ENCODE results near the gene SSBP3. TPM values are rescaled to one million over a fixed set of nuclear protein-coding genes. Genes with fewer than 3 reads are reported as not detected.

Gene SSBP3
- total and polyA plus RNA-seq, 2 experiments from 2014 or later = 47.4 to 68.6 TPM

GRCh38 chr1:54341763-54342162, 64.4 kb downstream of the SSBP3 start:
- peaks cover 7% of the 10 kb centered on the region; the same call in 2 of the 3 replicates for H3K36me3 Mint-ChIP-seq (ENCODE audit: low read depth)
- TF ChIP-seq NANOG (IDR thresholded peaks at IDR 0.05; ENCODE audit: borderline replicate concordance) (no peak), EZH2 (IDR thresholded peaks at IDR 0.05; ENCODE audit: low read depth, unreplicated experiment) (no peak), ZNF331 (CRISPR knock-in tag; IDR thresholded peaks at IDR 0.05; ENCODE audit: low read depth) (no peak), ZNF114 (CRISPR knock-in tag; IDR thresholded peaks at IDR 0.05) (no peak), CREB1 (CRISPR knock-in tag; IDR thresholded peaks at IDR 0.05; ENCODE audit: low read depth) (no peak), ZNF462 (CRISPR knock-in tag; IDR thresholded peaks at IDR 0.05) (no peak), JUNB (IDR thresholded peaks at IDR 0.05; ENCODE audit: unreplicated experiment) (no peak), EZH2phosphoT487 (IDR thresholded peaks at IDR 0.05; ENCODE audit: unreplicated experiment) (no peak), STAT1 (IDR thresholded peaks at IDR 0.05; ENCODE audit: unreplicated experiment) (no peak)
- TF ChIP-seq, protein P1, sequence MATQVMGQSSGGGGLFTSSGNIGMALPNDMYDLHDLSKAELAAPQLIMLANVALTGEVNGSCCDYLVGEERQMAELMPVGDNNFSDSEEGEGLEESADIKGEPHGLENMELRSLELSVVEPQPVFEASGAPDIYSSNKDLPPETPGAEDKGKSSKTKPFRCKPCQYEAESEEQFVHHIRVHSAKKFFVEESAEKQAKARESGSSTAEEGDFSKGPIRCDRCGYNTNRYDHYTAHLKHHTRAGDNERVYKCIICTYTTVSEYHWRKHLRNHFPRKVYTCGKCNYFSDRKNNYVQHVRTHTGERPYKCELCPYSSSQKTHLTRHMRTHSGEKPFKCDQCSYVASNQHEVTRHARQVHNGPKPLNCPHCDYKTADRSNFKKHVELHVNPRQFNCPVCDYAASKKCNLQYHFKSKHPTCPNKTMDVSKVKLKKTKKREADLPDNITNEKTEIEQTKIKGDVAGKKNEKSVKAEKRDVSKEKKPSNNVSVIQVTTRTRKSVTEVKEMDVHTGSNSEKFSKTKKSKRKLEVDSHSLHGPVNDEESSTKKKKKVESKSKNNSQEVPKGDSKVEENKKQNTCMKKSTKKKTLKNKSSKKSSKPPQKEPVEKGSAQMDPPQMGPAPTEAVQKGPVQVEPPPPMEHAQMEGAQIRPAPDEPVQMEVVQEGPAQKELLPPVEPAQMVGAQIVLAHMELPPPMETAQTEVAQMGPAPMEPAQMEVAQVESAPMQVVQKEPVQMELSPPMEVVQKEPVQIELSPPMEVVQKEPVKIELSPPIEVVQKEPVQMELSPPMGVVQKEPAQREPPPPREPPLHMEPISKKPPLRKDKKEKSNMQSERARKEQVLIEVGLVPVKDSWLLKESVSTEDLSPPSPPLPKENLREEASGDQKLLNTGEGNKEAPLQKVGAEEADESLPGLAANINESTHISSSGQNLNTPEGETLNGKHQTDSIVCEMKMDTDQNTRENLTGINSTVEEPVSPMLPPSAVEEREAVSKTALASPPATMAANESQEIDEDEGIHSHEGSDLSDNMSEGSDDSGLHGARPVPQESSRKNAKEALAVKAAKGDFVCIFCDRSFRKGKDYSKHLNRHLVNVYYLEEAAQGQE (IDR thresholded peaks at IDR 0.05; ENCODE audit: unreplicated experiment) = no peak
- TF ChIP-seq, protein P2, sequence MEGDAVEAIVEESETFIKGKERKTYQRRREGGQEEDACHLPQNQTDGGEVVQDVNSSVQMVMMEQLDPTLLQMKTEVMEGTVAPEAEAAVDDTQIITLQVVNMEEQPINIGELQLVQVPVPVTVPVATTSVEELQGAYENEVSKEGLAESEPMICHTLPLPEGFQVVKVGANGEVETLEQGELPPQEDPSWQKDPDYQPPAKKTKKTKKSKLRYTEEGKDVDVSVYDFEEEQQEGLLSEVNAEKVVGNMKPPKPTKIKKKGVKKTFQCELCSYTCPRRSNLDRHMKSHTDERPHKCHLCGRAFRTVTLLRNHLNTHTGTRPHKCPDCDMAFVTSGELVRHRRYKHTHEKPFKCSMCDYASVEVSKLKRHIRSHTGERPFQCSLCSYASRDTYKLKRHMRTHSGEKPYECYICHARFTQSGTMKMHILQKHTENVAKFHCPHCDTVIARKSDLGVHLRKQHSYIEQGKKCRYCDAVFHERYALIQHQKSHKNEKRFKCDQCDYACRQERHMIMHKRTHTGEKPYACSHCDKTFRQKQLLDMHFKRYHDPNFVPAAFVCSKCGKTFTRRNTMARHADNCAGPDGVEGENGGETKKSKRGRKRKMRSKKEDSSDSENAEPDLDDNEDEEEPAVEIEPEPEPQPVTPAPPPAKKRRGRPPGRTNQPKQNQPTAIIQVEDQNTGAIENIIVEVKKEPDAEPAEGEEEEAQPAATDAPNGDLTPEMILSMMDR (conservative IDR thresholded peaks at IDR 0.05; ENCODE audit: low read depth in 2 of 2) = no peak
- TF ChIP-seq, protein P3, sequence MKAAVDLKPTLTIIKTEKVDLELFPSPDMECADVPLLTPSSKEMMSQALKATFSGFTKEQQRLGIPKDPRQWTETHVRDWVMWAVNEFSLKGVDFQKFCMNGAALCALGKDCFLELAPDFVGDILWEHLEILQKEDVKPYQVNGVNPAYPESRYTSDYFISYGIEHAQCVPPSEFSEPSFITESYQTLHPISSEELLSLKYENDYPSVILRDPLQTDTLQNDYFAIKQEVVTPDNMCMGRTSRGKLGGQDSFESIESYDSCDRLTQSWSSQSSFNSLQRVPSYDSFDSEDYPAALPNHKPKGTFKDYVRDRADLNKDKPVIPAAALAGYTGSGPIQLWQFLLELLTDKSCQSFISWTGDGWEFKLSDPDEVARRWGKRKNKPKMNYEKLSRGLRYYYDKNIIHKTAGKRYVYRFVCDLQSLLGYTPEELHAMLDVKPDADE (IDR thresholded peaks at IDR 0.05) = no peak
- H3K4me3 Mint-ChIP-seq = peak overlapping the region; percentile 5; the same call in 1 of the 3 replicates
- H3K4me2 ChIP-seq = peak overlapping the region; percentile 58
- no peaks in the 10 kb centered on the region for H3K9me2 ChIP-seq (ENCODE audit: insufficient read depth)
- H3K27me3 ChIP-seq (ENCODE audit: insufficient read depth) = no peaks in the 10 kb centered on the region
- no peaks in the 10 kb centered on the region for H3K9me3 Mint-ChIP-seq
- H3F3A ChIP-seq (replicated peaks; ENCODE audit: low read depth) = peaks cover under 1% of the 10 kb centered on the region; the same call in 1 of the 2 replicates
- H3K27ac Mint-ChIP-seq = peak overlapping the region; percentile 93
- H3K79me2 ChIP-seq (replicated peaks; ENCODE audit: insufficient read depth) = peaks cover 100% of the 10 kb centered on the region
- DNase-seq (ENCODE audit: low spot score) (no peak), ATAC-seq (peak; percentile 36)
- H3K27me3 Mint-ChIP-seq (ENCODE audit: insufficient read depth, low read depth, poor library complexity) = peaks cover 19% of the 10 kb centered on the region
- no peak overlapping the region for H2AFZ ChIP-seq
- peaks cover 31% of the 10 kb centered on the region for H4K20me1 ChIP-seq (replicated peaks; ENCODE audit: insufficient read depth)
- H3K4me1 Mint-ChIP-seq = peaks cover 76% of the 10 kb centered on the region
- H3K4me3 ChIP-seq = no peak overlapping the region
- peaks cover 73% of the 10 kb centered on the region for H3K4me1 ChIP-seq (ENCODE audit: insufficient read depth)
- peak overlapping the region; percentile 80 for H3K27ac ChIP-seq (ENCODE audit: low read depth)
- no peaks in the 10 kb centered on the region for H3K36me3 ChIP-seq (ENCODE audit: insufficient read depth)
